Activated T-cell treated with anti-CD3 and anti-CD28 coated beads, Interleukin-2, amount 50 U/mL, for 72 hours (primary cell): Measurements from ENCODE around the gene NCAM2. TPM values are rescaled to one million over a fixed set of nuclear protein-coding genes. Genes with fewer than 3 reads are reported as not detected.

Experiments used
- ATAC-seq, 2 donors: fragments of 150-1000 bp; cut with Tn5 transposase; replicated peaks in 1 of 2; 2 replicates each; pipeline ENCODE4 v1.10.0; 2021; ENCODE audit warnings: moderate library complexity in 2 of 2, mild to moderate bottlenecking in 1 of 2
- DNase-seq, 2 donors: peaks; one replicate each; pipeline ENCODE4 v3.0.0; 2021 to 2022; ENCODE audit warnings: mixed read lengths in 1 of 2
- H3K27ac Mint-ChIP-seq: one replicate; pipeline ENCODE4 v1.8.0; 2022; ENCODE audit warnings: mild to moderate bottlenecking, moderate library complexity, mixed read lengths
- H3K27me3 Mint-ChIP-seq: one replicate; pipeline ENCODE4 v1.8.0; 2022; ENCODE audit warnings: low read depth, mixed read lengths
- H3K36me3 Mint-ChIP-seq, 2 donors: one replicate each; pipeline ENCODE4 v1.8.0; 2022; ENCODE audit warnings: mixed read lengths in 2 of 2, mild to moderate bottlenecking in 1 of 2; ENCODE audit not compliant: insufficient read depth in 2 of 2
- H3K4me1 Mint-ChIP-seq: one replicate; pipeline ENCODE4 v1.8.0; 2022; ENCODE audit warnings: low read depth, mixed read lengths
- H3K4me3 Mint-ChIP-seq, 2 donors: one replicate each; pipeline ENCODE4 v1.8.0; 2022; ENCODE audit warnings: mild to moderate bottlenecking in 2 of 2, mixed read lengths in 2 of 2, moderate library complexity in 2 of 2
- H3K9me3 Mint-ChIP-seq, 2 donors: one replicate each; pipeline ENCODE4 v1.8.0; 2022; ENCODE audit warnings: mixed read lengths in 2 of 2
- total RNA-seq, 2 donors: library from RNA; stranded (reverse); gene quantifications; one replicate each; pipeline ENCODE4 v1.2.3, GENCODE V29; 2022

Gene NCAM2
- total RNA-seq, 2 donors from 2014 or later, result not detected

DNA sequence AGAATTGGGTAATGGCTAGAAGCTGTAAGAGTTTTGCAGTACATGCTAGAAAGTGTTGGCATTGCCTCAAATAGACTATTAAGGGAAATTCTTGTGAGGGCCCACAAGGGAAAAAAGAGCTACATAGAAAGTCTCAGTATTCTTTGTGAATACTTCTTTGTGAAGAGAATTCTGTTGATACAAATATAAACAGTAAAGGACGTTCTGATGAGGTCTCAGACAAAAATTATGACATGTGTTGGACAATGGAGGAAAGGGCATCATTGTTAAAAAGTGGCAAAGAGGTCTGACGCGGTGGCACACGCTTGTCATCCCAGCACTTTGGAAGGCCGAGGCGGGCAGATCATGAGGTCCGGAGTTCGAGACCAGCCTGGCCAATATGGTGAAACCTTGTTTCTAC lies 458.9 kb downstream of the NCAM2 start:
- Mint-ChIP-seq H3K27me3 (no peaks in the 10 kb centered on the region), H3K4me3 (no peak overlapping the region), H3K27ac (no peak overlapping the region)

DNA sequence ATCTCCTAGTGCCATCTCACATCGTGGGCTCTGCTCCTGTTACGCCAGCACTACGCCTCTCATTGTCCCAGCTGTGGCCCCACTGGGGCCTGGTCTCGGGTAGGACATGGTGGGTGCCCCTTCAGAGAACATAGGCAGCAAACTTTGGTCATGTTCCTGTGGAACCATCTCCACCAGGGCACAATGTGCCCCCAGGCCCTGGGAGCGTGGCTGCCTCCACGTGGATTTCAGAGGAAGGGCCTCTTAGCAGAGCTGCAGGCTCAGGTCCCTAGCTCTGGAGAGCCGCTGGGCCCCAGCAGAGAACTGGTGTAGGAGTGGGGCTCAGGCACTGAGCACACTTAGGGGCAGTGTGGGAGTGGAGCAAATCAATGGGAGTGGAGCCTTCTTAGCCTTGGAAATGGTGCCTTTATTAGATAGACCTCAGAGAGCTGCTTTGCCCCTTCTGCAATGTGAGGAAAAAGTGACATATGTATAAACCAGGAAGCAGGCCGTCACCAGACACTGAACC lies 460.0 kb downstream of the NCAM2 start:
- no peaks in the 10 kb centered on the region for H3K4me1 Mint-ChIP-seq

More for the DNA sequence above, 458.9 kb downstream of the NCAM2 start:
- H3K4me1 Mint-ChIP-seq, result no peaks in the 10 kb centered on the region
- DNase-seq (no peak), ATAC-seq (no peak)
- no peaks in the 10 kb centered on the region for H3K36me3 Mint-ChIP-seq
- peaks cover 2% of the 10 kb centered on the region in 2 donors for H3K9me3 Mint-ChIP-seq

DNA sequence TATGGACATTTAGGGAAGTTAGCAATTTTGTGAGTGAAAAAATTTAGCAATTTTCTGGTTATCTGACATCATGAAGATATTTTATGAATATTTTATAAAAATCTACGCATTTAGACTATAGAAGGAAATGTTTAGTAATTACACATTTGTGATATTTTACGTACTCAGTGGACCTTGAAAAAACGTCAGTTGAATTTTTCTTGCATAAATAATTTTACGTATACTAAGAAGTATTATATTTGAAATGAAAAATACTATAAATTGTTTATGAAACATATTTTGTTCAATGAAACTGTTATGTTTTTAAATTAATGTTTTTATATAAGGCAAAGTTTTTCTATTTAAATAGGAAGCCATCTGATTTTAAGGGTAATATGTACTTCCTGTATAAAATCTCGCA lies 462.8 kb downstream of the NCAM2 start:
- Mint-ChIP-seq H3K27ac (no peak overlapping the region), H3K27me3 (no peaks in the 10 kb centered on the region), H3K4me3 (no peak overlapping the region), H3K4me1 (no peaks in the 10 kb centered on the region), H3K36me3 (no peaks in the 10 kb centered on the region), H3K9me3 (peaks cover 2 to 4% of the 10 kb centered on the region in 2 donors)
- no peak for ATAC-seq
- no peak for DNase-seq

More for the DNA sequence above, 460.0 kb downstream of the NCAM2 start:
- Mint-ChIP-seq H3K27ac (no peak overlapping the region), H3K4me3 (no peak overlapping the region), H3K36me3 (no peaks in the 10 kb centered on the region), H3K27me3 (no peaks in the 10 kb centered on the region), H3K9me3 (peaks cover 2% of the 10 kb centered on the region in 2 donors)
- ATAC-seq (no peak), DNase-seq (no peak)

DNA sequence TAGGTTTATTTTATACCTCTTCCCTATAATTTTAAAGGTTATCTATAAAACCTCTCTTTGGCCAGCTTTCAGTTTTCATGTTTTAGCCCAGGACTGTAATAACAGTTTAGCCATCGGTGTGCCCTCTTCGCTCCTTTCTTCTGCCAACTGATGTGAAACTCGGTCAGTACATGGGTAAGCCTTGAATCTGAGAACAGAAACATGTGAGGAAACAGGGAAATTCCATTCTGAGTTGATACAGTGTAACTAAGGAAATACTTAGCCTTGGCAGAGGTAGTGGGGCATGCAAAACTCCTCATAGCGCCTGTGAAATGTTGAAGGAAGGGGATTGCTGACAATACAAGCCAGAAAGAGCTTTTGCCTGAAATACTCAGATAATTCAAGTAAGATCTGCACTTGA lies 465.2 kb downstream of the NCAM2 start:
- no peaks in the 10 kb centered on the region for H3K4me1 Mint-ChIP-seq
- H3K4me3 Mint-ChIP-seq, result no peak overlapping the region
- peaks cover 2 to 4% of the 10 kb centered on the region in 2 donors for H3K9me3 Mint-ChIP-seq
- H3K36me3 Mint-ChIP-seq, result no peaks in the 10 kb centered on the region
- H3K27me3 Mint-ChIP-seq, result no peaks in the 10 kb centered on the region
- H3K27ac Mint-ChIP-seq, result no peak overlapping the region
- no peak for DNase-seq
- no peak for ATAC-seq

DNA sequence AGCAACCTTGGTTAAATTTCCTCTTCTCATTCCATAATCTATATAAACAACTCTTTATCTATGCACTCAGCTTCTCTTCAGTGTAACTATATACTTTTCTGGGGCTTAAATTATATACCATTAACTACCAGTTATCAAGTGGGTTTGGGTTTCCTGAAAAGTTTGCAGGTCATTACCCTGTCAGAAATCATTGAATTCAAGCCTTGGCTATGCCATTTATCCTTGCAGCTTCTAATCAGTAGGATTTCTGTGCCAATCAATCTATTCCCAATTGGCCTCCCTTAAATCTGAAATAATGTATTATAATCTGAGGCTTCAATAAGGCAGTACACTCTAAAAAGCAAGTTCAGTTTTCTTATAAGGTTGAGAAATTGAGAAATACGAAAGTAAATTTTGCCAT lies 466.5 kb downstream of the NCAM2 start:
- Mint-ChIP-seq H3K4me1 (no peaks in the 10 kb centered on the region), H3K36me3 (no peaks in the 10 kb centered on the region)

DNA sequence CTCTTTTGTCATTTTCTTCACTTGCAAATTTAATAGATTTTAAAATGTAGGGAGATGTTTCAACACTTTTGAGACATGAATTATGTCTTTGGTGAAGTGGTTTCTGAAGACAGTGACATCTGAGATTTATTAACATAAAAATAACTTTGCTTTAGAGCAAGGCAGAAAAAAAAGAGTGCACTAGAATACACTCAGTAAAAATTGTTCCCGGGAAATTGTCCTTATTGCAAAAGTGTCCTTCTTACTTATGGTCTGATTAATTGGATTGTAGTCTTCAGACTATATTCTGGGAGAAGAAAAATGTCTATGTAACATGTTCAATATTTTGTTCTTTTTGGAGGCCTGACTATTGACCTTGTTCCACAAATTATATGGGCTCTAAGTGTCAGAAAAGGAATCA lies 468.5 kb downstream of the NCAM2 start:
- H3K27ac Mint-ChIP-seq, result no peak overlapping the region
- ATAC-seq, result no peak
- H3K27me3 Mint-ChIP-seq, result no peaks in the 10 kb centered on the region
- H3K4me3 Mint-ChIP-seq, result no peak overlapping the region
- peaks cover 2% of the 10 kb centered on the region in 2 donors for H3K9me3 Mint-ChIP-seq
- H3K4me1 Mint-ChIP-seq, result no peaks in the 10 kb centered on the region
- no peaks in the 10 kb centered on the region for H3K36me3 Mint-ChIP-seq
- DNase-seq, result no peak

More for the DNA sequence above, 466.5 kb downstream of the NCAM2 start:
- ATAC-seq (no peak), DNase-seq (no peak)
- Mint-ChIP-seq H3K9me3 (peaks cover 2% of the 10 kb centered on the region in 2 donors), H3K27ac (no peak overlapping the region), H3K4me3 (no peak overlapping the region), H3K27me3 (no peaks in the 10 kb centered on the region)

DNA sequence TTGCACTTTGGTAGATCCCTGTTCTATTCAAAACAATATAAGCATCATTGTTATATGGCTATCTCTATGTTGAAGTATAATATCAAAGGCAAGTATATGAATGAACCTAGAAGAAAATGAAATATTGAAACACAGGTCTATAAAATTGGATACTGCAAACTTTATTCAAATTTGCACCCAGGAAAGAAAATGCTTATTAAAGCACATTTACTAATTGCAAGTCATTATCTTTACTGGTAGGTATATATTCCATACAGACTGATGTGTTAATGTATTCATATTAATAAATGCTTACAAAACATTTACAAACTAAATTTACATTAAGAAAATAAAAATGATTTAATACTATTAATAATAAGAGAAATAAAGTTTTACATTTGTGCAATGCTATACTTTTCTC lies 469.8 kb downstream of the NCAM2 start:
- Mint-ChIP-seq H3K27me3 (no peaks in the 10 kb centered on the region), H3K4me1 (no peaks in the 10 kb centered on the region), H3K9me3 (peaks cover 2 to 3% of the 10 kb centered on the region in 2 donors), H3K36me3 (no peaks in the 10 kb centered on the region), H3K4me3 (no peak overlapping the region), H3K27ac (no peak overlapping the region)
- DNase-seq (no peak), ATAC-seq (no peak)

DNA sequence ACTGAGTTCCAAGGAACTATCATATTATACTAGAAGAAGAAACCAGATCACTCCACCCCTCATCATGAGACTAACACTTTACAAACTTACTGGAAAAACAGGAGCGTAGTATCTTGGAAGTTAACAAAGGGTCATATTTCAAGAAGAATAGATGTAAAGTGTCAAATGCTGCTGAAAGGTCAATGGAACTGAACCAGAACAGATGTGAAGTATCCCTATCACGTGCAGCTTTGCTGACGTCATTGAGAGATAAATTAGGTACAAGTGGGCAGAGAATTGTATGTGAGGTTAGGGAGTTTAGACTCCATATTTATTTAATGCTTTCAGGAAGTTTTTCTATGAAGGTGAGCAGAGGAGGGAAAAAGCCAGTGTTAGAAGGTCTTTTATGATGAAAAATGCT lies 483.0 kb downstream of the NCAM2 start:
- Mint-ChIP-seq H3K36me3 (no peaks in the 10 kb centered on the region), H3K9me3 (peaks cover 7% of the 10 kb centered on the region in 2 donors), H3K27ac (no peak overlapping the region), H3K4me3 (no peak overlapping the region), H3K4me1 (no peaks in the 10 kb centered on the region), H3K27me3 (no peaks in the 10 kb centered on the region)
- ATAC-seq (no peak), DNase-seq (no peak)

DNA sequence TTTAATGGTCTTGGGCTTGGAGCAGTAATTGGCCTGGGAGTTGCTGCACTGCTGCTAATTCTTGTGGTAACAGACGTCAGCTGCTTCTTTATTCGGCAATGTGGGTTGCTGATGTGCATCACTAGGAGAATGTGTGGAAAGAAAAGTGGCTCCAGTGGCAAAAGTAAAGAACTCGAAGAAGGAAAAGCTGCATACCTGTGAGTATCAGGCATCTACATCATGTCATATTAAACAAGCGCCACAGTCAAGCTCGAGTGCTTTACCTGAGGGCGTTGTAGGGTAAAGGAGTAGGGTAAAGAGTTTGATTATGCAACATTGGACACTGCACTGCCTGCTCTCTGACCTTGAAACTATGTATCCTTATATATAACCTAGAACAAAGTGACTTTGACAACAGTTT lies 510.6 kb downstream of the NCAM2 start:
- Mint-ChIP-seq H3K27ac (no peak overlapping the region), H3K4me1 (no peaks in the 10 kb centered on the region), H3K36me3 (no peaks in the 10 kb centered on the region), H3K9me3 (peaks cover 3 to 7% of the 10 kb centered on the region in 2 donors), H3K27me3 (no peaks in the 10 kb centered on the region), H3K4me3 (no peak overlapping the region)
- ATAC-seq (no peak), DNase-seq (no peak)

DNA sequence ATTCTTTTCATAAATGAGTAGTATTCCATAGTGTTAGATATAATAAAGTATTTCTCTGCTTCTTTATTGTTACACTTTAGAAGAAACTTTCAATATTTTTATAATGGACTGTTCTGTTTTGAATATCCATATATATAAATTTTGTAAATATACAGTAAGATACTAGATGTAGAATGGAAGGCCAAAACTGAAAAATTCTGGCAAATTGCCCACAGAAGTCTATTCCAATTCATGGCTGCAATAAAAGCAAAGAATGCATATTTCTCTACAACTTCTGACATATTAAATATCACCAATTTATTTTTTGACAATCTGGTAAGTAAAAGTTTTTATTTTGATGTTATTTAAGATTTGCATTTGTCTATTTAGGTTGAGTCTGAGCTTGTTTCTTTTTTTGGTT lies 532.5 kb downstream of the NCAM2 start:
- Mint-ChIP-seq H3K9me3 (peaks cover 0 to 3% of the 10 kb centered on the region in 2 donors), H3K36me3 (no peaks in the 10 kb centered on the region), H3K27me3 (no peaks in the 10 kb centered on the region), H3K4me1 (no peaks in the 10 kb centered on the region), H3K27ac (no peak overlapping the region), H3K4me3 (no peak overlapping the region)
- DNase-seq (no peak), ATAC-seq (no peak)

DNA sequence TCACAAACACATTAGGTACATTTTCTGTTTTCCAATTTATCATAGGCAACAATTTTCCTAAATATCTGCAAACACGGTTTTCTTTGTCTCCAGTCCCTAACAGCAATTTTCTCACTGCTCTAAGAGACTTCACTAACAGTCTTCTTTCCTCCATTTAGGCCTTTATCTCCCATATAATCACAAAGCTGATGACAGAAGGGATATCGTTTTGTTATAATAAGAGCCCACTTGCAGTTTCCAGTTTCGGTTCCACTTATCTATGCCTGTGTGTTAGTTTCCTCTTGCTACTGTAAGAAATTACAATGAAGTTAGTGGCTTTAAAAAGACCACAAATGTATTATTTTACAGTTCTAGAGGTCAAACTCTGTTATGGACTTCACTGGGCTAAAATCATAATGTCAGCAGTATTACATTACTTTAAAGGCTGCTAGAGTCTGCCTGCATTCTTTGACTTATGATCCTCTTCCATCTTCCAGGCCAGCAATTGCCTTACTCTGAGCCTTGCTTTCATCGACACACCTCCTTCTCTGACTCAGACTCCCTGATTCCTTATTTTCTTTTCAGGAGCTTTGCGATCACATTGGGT lies 549.3 kb downstream of the NCAM2 start:
- no peak overlapping the region for H3K27ac Mint-ChIP-seq
- no peaks in the 10 kb centered on the region for H3K4me1 Mint-ChIP-seq
- no peaks in the 10 kb centered on the region for H3K27me3 Mint-ChIP-seq
- peaks cover 3 to 4% of the 10 kb centered on the region in 2 donors for H3K9me3 Mint-ChIP-seq
- H3K4me3 Mint-ChIP-seq, result no peak overlapping the region
- ATAC-seq, result no peak
- no peak for DNase-seq
- H3K36me3 Mint-ChIP-seq, result no peaks in the 10 kb centered on the region

DNA sequence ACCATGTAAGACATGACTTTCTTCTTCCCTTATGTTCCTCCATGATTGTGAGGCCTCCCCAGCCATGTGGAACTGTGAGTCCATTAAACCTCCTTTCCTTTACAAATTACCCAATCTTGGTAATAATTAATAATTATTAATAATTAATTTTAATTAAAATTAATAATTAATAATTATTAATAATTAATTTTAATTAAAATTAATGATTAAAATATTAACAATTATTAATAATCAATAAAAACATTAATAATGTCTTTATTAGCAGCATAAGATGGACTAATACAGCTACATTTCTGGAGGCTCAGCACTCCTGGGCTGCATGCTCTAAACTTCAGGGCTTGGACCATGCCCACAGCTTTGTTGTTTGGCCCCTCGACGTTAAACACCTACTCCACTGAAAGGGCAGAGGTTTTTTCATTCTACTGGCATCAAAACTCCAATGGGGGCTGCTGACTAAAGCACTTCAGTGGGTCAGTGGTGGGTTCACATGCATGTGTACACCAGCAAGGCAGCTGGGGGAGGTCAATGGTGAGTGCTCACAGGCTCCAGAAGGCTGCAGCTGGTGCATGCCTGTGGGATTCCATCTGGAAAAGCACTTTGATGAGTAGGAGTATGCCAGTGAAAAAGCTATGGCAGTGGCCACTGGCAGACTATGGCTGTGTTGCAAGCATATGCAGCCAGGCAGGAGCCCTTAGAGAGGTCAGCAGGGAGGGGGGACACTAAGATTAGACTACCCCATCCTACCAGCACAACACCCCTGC lies 561.3 kb downstream of the NCAM2 start:
- ATAC-seq (no peak), DNase-seq (no peak)
- peaks cover 9 to 25% of the 10 kb centered on the region in 2 donors for H3K9me3 Mint-ChIP-seq
- no peak overlapping the region for H3K27ac Mint-ChIP-seq
- H3K27me3 Mint-ChIP-seq, result no peaks in the 10 kb centered on the region
- no peaks in the 10 kb centered on the region for H3K4me1 Mint-ChIP-seq
- H3K4me3 Mint-ChIP-seq, result no peak overlapping the region
- H3K36me3 Mint-ChIP-seq, result peaks cover under 1 to 3% of the 10 kb centered on the region in 2 donors
